H1 (cell line): Measurements from ENCODE around the gene PCDHA1. TPM values are rescaled to one million over a fixed set of nuclear protein-coding genes. Genes with fewer than 3 reads are reported as not detected.

Experiments
- PHF8 ChIP-seq: fragments of 200-600 bp; sonication (generic); conservative IDR thresholded peaks from 2 replicates; pipeline ENCODE4 v1.7.1; 2012; ENCODE audit warnings: low read depth, mild to moderate bottlenecking, inconsistent platforms, low read length, moderate library complexity
- POLR2A ChIP-seq, 2 experiments: IDR thresholded peaks; 1 replicate in 1 of 2; 2 replicates in 1 of 2; pipeline ENCODE4 v1.6.1; 2011; ENCODE audit warnings: low read depth in 2 of 2, low read length in 2 of 2, mild to moderate bottlenecking in 2 of 2; ENCODE audit errors: control extremely low read depth in 1 of 2
- SIX5 ChIP-seq: IDR thresholded peaks from 2 replicates; pipeline ENCODE4 v1.6.1; 2011; ENCODE audit warnings: mild to moderate bottlenecking, low read depth, low read length
- SUZ12 ChIP-seq: fragments of 200-600 bp; sonication (generic); IDR thresholded peaks from 2 replicates; pipeline ENCODE4 v1.6.1; 2012; ENCODE audit warnings: mild to moderate bottlenecking, inconsistent platforms, low read length, moderate library complexity, mixed read lengths
- ZNF274 ChIP-seq: IDR thresholded peaks from 2 replicates; pipeline ENCODE4 v1.7.0; 2012; ENCODE audit warnings: low read length, borderline replicate concordance; ENCODE audit errors: extremely low read depth
- polyA plus RNA-seq, 7 experiments: library from polyadenylated mRNA; depleted of rRNA in 3 of 7; stranded (reverse) in 5 of 7; unstranded in 2 of 7; fragments of >200 nt in 5 of 7; fragments of 200-250 nt in 2 of 7; gene quantifications; 1 replicate in 5 of 7; 2 replicates in 1 of 7; 4 replicates in 1 of 7; pipeline versions ENCODE4 v1.2.1 to v1.2.3, GENCODE V29; 2011 to 2013; ENCODE audit warnings: missing spikeins in 2 of 7, mixed read lengths in 2 of 7
- total RNA-seq: library from RNA; stranded (reverse); fragmentation: NEBNext Ultra II Directional; extraction: Animal tissue kit (Norgen Biotek cat#: 25700); gene quantifications from 2 replicates; pipeline ENCODE4 v1.2.1, GENCODE V29; 2021
- TF ChIP-seq, protein P1 (sequence below): IDR thresholded peaks from 2 replicates; pipeline ENCODE4 v1.6.1; 2011; ENCODE audit warnings: low read depth, mild to moderate bottlenecking, low read length; ENCODE audit not compliant: insufficient read depth
- TF ChIP-seq, protein P2 (sequence below): IDR thresholded peaks from 2 replicates; pipeline ENCODE4 v1.6.1; 2012; ENCODE audit warnings: inconsistent platforms

The PCDHA1 gene
- total and polyA plus RNA-seq, 2 of the 8 experiments (the other 6 are each of a cell fraction or from before 2014, with no cell fraction given) = 0.23 to 0.50 TPM

DNA sequence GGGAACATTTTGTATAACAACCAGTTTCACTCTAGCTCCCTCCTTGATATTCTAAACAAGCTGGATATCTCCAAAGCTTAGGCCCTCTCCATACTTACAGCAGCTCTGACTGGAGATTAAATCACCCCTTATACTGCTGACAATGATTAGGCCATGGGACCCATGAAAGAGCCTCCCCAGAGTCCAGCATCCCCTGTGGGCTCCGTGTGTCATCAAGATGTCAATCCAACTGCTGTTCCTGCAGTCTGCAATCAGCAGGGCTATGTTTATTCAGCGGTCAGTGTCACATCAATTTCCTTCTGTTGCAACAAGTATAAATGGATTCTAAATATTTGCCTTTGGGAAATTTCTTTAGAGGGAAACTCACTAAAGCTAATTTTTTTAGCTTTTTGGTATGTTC is 206.9 kb downstream of the PCDHA1 start (continued):
- TF ChIP-seq POLR2A (IDR thresholded peaks at IDR 0.05; ENCODE audit: control extremely low read depth in 1 of 2, low read depth in 2 of 2, low read length in 2 of 2) = no peak
- TF ChIP-seq, protein P1, sequence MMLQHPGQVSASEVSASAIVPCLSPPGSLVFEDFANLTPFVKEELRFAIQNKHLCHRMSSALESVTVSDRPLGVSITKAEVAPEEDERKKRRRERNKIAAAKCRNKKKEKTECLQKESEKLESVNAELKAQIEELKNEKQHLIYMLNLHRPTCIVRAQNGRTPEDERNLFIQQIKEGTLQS = no peak
- TF ChIP-seq PHF8 = no peak
- TF ChIP-seq SUZ12 = no peak
- TF ChIP-seq, protein P2, sequence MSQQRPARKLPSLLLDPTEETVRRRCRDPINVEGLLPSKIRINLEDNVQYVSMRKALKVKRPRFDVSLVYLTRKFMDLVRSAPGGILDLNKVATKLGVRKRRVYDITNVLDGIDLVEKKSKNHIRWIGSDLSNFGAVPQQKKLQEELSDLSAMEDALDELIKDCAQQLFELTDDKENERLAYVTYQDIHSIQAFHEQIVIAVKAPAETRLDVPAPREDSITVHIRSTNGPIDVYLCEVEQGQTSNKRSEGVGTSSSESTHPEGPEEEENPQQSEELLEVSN = no peak
- no peak for TF ChIP-seq SIX5
- TF ChIP-seq ZNF274 = no peak
- TF ChIP-seq, all 59 proteins: peak for 0
